Measurements from ENCODE around the gene SMG5.

DNA sequence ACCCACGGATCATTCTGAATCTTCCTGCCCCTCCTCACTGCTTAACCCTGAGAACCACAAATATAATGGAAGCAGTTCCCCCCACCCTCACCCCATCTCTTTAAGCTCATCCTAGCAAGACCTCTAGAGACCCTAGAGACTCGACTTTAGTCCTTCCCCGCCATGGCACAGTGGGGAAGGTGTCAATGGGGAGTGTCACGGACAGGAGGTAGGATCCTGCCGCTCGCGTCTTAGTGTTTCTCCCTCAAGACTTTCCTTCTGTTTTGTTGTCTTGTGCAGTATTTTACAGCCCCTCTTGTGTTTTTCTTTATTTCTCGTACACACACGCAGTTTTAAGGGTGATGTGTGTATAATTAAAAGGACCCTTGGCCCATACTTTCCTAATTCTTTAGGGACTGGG, 70.5 kb downstream of the SMG5 start:
- TF ChIP-seq, protein P1, sequence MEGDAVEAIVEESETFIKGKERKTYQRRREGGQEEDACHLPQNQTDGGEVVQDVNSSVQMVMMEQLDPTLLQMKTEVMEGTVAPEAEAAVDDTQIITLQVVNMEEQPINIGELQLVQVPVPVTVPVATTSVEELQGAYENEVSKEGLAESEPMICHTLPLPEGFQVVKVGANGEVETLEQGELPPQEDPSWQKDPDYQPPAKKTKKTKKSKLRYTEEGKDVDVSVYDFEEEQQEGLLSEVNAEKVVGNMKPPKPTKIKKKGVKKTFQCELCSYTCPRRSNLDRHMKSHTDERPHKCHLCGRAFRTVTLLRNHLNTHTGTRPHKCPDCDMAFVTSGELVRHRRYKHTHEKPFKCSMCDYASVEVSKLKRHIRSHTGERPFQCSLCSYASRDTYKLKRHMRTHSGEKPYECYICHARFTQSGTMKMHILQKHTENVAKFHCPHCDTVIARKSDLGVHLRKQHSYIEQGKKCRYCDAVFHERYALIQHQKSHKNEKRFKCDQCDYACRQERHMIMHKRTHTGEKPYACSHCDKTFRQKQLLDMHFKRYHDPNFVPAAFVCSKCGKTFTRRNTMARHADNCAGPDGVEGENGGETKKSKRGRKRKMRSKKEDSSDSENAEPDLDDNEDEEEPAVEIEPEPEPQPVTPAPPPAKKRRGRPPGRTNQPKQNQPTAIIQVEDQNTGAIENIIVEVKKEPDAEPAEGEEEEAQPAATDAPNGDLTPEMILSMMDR (conservative IDR thresholded peaks at IDR 0.05; ENCODE audit: low read depth, low read length) = no peak
- TF ChIP-seq EZH2phosphoT487 (IDR thresholded peaks at IDR 0.05; ENCODE audit: borderline replicate concordance, low read length) (no peak), EZH2 (IDR thresholded peaks at IDR 0.05; ENCODE audit: low read length, unreplicated experiment) (no peak)
